GM13977 (cell line): ENCODE measurements around the gene VAT1L.

Source experiments
- DNase-seq: peaks from one replicate; pipeline ENCODE4 v3.0.0; 2012; ENCODE audit warnings: low spot score
- in situ Hi-C: fragments of 300-500 bp; cut with MboI; formaldehyde crosslinking; loops from one replicate; pipeline ENCODE4 v1.12.0; 2022; ENCODE audit warnings: low sequenced_read_pairs, low pct_unique_long_range_greater_than_20kb, mixed read lengths, inconsistent platforms; ENCODE audit not compliant: unreplicated experiment
- TF ChIP-seq, protein P1 (sequence below): IDR thresholded peaks from 2 replicates; pipeline ENCODE4 v1.5.1; 2012; ENCODE audit warnings: mild to moderate bottlenecking, control low read depth; ENCODE audit not compliant: insufficient read depth; ENCODE audit errors: extremely low read depth, missing control alignments

Gene VAT1L

DNA sequence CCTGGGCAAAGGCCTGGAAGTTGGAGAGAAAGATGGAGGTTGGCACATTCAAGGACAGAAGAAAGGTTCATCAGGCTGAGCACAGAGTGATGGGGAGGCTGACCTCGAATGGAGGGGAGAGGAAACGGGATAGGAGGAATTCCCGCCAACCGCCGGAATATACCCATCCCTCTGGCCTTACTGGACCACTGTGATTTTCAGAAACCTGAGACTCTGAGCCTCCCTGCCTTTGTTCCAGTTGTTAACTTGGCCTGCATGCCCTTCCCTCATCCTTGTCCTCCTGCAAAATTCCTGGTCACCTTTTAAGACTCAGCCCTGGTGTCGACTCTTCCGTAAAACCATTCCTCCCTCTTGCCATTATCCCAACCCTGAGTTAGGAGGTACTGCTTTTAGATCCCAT, 107.6 kb downstream of the VAT1L start:
- no peak for DNase-seq
- in situ Hi-C loops, result no loop called here
- TF ChIP-seq, protein P1, sequence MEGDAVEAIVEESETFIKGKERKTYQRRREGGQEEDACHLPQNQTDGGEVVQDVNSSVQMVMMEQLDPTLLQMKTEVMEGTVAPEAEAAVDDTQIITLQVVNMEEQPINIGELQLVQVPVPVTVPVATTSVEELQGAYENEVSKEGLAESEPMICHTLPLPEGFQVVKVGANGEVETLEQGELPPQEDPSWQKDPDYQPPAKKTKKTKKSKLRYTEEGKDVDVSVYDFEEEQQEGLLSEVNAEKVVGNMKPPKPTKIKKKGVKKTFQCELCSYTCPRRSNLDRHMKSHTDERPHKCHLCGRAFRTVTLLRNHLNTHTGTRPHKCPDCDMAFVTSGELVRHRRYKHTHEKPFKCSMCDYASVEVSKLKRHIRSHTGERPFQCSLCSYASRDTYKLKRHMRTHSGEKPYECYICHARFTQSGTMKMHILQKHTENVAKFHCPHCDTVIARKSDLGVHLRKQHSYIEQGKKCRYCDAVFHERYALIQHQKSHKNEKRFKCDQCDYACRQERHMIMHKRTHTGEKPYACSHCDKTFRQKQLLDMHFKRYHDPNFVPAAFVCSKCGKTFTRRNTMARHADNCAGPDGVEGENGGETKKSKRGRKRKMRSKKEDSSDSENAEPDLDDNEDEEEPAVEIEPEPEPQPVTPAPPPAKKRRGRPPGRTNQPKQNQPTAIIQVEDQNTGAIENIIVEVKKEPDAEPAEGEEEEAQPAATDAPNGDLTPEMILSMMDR, result no peak

DNA sequence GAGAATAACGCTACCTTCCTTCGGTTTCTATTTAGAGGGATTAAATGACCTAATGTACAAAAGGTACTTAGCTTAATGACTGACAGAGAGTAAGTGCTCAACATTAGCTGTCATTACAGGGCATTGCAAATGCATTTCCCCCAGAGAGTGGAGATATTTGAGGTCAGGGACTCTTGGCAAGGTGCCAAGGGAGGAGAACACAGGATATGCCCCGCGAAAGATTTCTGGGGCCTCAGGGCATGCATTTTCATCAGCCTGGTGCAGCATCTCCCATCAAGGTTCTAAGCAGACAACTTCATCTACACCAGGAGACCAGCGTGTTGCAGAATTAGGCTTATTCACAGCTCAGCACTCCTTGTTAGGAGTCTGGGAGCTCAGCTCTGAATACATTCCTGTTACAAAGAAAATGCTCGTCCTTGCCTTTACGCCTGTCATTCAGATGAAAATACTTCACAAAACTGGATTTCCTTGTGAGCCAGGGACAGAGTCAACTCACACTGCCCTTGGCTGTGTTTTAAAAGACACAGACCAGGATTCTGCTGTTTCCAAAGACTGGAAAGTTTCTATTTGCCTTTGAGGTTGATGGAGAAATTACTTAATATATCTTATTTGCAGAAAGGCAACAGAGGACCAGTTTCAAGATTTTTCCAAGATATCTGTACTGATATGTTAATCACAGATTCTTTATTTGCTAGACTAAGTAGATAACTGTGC, 108.2 kb downstream of the VAT1L start:
- no peak for DNase-seq
- TF ChIP-seq, protein P1, result no peak
- in situ Hi-C loops, result no loop called here

DNA sequence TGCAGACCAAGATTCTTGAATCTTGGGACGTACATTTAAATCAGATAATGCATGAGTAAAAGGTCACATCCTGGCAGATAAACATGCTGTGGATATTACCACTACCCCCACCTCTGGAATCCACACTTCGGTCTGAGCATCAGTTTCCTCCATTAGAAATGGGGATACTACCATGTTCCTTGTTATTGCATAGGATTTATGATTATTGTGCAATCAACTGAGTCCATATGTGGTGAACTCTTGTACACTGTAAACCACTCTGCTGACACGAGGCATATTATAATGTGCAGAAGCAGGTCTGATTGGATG, 108.7 kb downstream of the VAT1L start:
- TF ChIP-seq, protein P1, result no peak
- in situ Hi-C loops, result no loop called here
- no peak for DNase-seq

DNA sequence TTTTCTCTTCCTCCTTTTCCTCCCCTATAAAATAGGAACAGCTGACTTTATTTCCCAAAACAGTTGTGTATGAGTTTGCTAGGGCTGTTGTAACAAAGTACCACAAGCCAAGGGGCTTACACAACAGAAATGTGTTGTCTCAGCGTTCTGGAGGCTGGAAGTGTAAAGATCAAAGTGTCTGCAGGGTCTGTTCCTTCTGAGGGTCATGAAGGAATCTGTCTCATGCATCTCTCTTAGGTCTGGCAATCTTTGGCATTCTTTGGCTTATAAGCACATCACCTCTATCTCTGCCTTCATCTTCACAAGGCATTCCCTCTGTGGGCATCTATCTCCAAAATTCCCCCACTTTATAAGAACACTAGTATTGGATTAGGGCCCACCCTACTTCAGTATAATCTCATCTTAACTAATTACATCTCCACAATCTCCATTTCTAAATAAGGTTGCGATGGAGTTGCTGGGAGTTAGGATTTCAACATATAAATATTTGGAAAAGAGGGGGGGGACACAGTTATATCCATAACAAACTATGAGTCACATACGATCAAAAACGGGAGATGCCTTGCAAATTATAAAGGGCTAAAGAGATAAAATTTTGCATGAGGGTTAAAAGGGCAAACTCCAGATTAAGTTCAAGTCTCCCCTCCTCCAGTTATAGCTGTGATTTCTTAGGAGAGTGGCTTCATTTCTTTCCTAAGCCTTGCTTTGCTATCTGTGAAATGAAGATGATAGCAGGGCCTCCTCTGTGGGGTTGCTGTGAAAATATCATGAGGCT, 109.7 kb downstream of the VAT1L start:
- no peak for DNase-seq
- in situ Hi-C loops, result no loop called here
- TF ChIP-seq, protein P1, result no peak

DNA sequence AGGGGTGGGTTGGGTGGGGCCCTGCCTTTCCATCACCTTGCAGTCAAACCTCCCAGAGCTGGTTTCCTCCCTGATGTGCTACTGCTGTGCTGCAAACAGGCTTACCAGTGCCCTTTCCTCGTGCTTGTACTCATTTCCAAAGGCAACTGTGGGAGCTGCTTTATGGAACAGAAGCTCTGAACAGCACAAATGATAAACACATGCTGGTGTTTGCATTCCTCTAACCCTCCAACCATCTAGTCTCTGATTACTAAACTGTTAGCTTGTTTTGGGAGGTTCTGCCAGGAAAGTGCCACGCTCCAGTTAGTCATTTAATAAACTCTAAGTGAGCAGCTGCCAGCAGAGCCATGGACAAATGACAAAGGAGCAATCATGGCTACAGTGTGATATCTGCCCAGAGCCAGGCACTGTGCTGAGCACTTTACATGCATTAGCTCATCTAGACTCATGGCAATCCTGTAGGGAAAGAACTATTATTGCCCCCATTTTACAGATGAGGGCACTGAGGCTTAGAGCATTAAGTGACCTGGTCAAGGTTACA, 110.4 kb downstream of the VAT1L start:
- DNase-seq, result no peak
- in situ Hi-C loops, result no loop called here
- TF ChIP-seq, protein P1, result no peak

DNA sequence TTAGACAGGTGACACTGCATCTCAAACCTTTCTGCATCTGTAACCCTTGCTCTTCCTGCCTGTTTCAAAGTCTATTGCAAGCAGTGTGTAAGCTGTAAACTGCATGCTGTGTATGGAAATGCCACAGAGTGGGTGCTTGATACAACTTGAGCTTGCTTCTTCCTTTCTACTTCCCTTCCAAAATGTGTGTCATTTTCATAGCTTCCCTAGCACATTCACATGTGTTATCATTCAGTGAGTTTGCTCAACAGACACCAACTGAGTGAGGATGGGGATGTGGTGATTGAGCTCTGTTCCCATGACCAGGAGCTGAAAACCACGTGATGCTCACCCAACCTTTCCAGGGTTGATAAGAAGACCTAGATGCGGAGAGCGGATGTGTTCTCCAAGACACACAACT, 111.1 kb downstream of the VAT1L start:
- in situ Hi-C loops, result no loop called here
- no peak for DNase-seq
- TF ChIP-seq, protein P1, result no peak
